ENCODE results near the gene EXOC4. TPM values are rescaled to one million over a fixed set of nuclear protein-coding genes. Genes with fewer than 3 reads are reported as not detected.

The EXOC4 gene
- total RNA-seq, 1 experiment from 2014 or later = 75.8 TPM

GRCh38 chr7:133828906-133829305 lies 576.0 kb downstream of the EXOC4 start:
- no peaks in the 10 kb centered on the region for H3K27me3 ChIP-seq (ENCODE audit: insufficient read depth, low read length)
- H2BK120ac ChIP-seq (ENCODE audit: low read depth, low read length, poor library complexity, severe bottlenecking) = no peak overlapping the region
- Mint-ChIP-seq H3K9me3 (peaks cover 0 to 4% of the 10 kb centered on the region in 2 experiments; a peak in 1 of 5 replicates), H3K36me3 (ENCODE audit: insufficient read depth in 1 of 3, low read depth in 3 of 3) (peaks cover 4 to 13% (median 4%) of the 10 kb centered on the region in 3 experiments; a peak in 6 of 7 replicates), H3K27me3 (ENCODE audit: low read depth) (no peaks in the 10 kb centered on the region), H3K4me3 (no peak overlapping the region), H3K4me1 (no peaks in the 10 kb centered on the region), H3K27ac (no peak overlapping the region)
- TF ChIP-seq, protein P1, sequence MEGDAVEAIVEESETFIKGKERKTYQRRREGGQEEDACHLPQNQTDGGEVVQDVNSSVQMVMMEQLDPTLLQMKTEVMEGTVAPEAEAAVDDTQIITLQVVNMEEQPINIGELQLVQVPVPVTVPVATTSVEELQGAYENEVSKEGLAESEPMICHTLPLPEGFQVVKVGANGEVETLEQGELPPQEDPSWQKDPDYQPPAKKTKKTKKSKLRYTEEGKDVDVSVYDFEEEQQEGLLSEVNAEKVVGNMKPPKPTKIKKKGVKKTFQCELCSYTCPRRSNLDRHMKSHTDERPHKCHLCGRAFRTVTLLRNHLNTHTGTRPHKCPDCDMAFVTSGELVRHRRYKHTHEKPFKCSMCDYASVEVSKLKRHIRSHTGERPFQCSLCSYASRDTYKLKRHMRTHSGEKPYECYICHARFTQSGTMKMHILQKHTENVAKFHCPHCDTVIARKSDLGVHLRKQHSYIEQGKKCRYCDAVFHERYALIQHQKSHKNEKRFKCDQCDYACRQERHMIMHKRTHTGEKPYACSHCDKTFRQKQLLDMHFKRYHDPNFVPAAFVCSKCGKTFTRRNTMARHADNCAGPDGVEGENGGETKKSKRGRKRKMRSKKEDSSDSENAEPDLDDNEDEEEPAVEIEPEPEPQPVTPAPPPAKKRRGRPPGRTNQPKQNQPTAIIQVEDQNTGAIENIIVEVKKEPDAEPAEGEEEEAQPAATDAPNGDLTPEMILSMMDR (conservative IDR thresholded peaks at IDR 0.05) = no peak
- no peaks in the 10 kb centered on the region for H3K79me1 ChIP-seq (ENCODE audit: insufficient read depth, low read depth, low read length, poor library complexity, severe bottlenecking)
- H4K5ac ChIP-seq (ENCODE audit: insufficient read length, low read depth, low read length) = no peak overlapping the region
- no peak overlapping the region for H4K8ac ChIP-seq (replicated peaks; ENCODE audit: insufficient read length, low read depth, low read length)
- H3T11ph ChIP-seq (ENCODE audit: low read length) = no peak overlapping the region
- H2BK5ac ChIP-seq (ENCODE audit: insufficient read length, low read length) = no peak overlapping the region
- no peaks in the 10 kb centered on the region for H3K79me2 ChIP-seq (ENCODE audit: insufficient read depth, low read length)
- no peak overlapping the region for H3K14ac ChIP-seq (ENCODE audit: insufficient read depth, low read length)
- DNase-seq = no peak
- no peak overlapping the region for H3K23ac ChIP-seq (ENCODE audit: insufficient read length, low read depth, low read length)
- no peak overlapping the region for H3K9ac ChIP-seq (ENCODE audit: extremely low read depth, insufficient read length, low read length)
- H2AFZ ChIP-seq (ENCODE audit: low read length) = no peak overlapping the region
- H3K23me2 ChIP-seq (ENCODE audit: insufficient read length, low read depth, low read length, poor library complexity, severe bottlenecking) = no peaks in the 10 kb centered on the region
- H4K91ac ChIP-seq (ENCODE audit: insufficient read length, low read depth, low read length) = no peak overlapping the region
- no peaks in the 10 kb centered on the region for H3K9me3 ChIP-seq (ENCODE audit: control insufficient read depth, low read depth, low read length)
- H3K4me1 ChIP-seq (ENCODE audit: insufficient read depth, low read length) = no peaks in the 10 kb centered on the region
- WGBS (ENCODE audit: extremely low coverage, insufficient read length, low lambda C conversion rate) = no CpG with 5 or more reads among the region's 4 CpGs
- no peak overlapping the region for H2BK20ac ChIP-seq (ENCODE audit: low read depth, low read length, poor library complexity, severe bottlenecking)
- H3K18ac ChIP-seq (ENCODE audit: insufficient read length, low read depth, low read length) = no peak overlapping the region
- H3K4me2 ChIP-seq (ENCODE audit: insufficient read depth, insufficient read length, low read length) = no peak overlapping the region
- no peak overlapping the region for H2BK15ac ChIP-seq (ENCODE audit: low read depth, low read length)
- H3K4ac ChIP-seq (ENCODE audit: low read depth, low read length) = no peak overlapping the region
- no peak overlapping the region for H2AK5ac ChIP-seq (ENCODE audit: insufficient read length, low read length)
- H4K20me1 ChIP-seq (ENCODE audit: control insufficient read depth, insufficient read depth, insufficient read length) = no peaks in the 10 kb centered on the region
- H3K27ac ChIP-seq (ENCODE audit: insufficient read length, low read depth, low read length) = no peak overlapping the region
- no peak overlapping the region for H2BK12ac ChIP-seq (ENCODE audit: insufficient read length, low read depth, low read length)
- no peak overlapping the region for H3K56ac ChIP-seq (ENCODE audit: insufficient read length, low read depth, low read length)
